ENCODE measurements around the gene AGO1.

DNA sequence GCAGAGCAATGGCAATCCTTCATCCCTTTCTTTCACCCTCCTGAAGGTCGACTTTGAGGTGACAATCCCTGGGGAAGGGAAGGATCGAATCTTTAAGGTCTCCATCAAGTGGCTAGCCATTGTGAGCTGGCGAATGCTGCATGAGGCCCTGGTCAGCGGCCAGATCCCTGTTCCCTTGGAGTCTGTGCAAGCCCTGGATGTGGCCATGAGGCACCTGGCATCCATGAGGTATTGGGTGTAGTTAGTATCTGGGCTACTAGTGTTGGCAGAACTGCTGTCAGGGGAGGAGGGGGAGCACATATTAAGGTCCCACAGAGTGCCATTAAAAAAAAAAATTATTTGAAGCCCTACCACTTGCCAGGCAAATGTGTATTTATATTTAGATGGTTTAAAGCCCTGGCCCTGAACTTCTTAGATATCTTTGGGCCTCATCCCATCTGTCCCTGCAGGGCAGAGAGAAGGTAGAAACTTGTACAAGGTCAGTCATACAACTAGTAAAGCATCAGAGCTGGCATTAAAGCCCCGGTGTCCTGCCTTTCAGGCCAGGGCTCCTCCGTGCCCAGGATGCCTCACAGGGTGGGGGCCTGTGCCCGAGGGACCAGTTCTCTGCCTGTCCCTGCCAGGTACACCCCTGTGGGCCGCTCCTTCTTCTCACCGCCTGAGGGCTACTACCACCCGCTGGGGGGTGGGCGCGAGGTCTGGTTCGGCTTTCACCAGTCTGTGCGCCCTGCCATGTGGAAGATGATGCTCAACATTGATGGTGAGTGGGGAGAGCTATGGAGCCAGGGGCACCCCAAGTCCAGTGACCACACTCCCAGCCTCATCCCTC is 10.3 kb downstream of the AGO1 start:
- TF ChIP-seq, protein P1, sequence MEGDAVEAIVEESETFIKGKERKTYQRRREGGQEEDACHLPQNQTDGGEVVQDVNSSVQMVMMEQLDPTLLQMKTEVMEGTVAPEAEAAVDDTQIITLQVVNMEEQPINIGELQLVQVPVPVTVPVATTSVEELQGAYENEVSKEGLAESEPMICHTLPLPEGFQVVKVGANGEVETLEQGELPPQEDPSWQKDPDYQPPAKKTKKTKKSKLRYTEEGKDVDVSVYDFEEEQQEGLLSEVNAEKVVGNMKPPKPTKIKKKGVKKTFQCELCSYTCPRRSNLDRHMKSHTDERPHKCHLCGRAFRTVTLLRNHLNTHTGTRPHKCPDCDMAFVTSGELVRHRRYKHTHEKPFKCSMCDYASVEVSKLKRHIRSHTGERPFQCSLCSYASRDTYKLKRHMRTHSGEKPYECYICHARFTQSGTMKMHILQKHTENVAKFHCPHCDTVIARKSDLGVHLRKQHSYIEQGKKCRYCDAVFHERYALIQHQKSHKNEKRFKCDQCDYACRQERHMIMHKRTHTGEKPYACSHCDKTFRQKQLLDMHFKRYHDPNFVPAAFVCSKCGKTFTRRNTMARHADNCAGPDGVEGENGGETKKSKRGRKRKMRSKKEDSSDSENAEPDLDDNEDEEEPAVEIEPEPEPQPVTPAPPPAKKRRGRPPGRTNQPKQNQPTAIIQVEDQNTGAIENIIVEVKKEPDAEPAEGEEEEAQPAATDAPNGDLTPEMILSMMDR (IDR thresholded peaks at IDR 0.05; ENCODE audit: insufficient read depth, low read depth, low read length) = no peak
- TF ChIP-seq EZH2 (IDR thresholded peaks at IDR 0.05; ENCODE audit: insufficient read depth, low read length) = no peak
